ENCODE data around the gene TAPT1.

Gene TAPT1

GRCh38 chr4:16259889-16260246 is 33.6 kb upstream of the TAPT1 start:
- no peak overlapping the region for H3K4me3 ChIP-seq (ENCODE audit: low read depth, low read length)
- TF ChIP-seq CTCF (IDR thresholded peaks at IDR 0.05; ENCODE audit: low read depth, low read length, missing control alignments), result no peak
- no peak for DNase-seq (ENCODE audit: low read depth)
- in situ Hi-C loops (cut with HindIII; ENCODE audit: low sequenced_read_pairs), result loop anchor here (5.0 kb wide), 1 partner anchor 58 kb away; no protein-coding TSS in a partner anchor

DNA sequence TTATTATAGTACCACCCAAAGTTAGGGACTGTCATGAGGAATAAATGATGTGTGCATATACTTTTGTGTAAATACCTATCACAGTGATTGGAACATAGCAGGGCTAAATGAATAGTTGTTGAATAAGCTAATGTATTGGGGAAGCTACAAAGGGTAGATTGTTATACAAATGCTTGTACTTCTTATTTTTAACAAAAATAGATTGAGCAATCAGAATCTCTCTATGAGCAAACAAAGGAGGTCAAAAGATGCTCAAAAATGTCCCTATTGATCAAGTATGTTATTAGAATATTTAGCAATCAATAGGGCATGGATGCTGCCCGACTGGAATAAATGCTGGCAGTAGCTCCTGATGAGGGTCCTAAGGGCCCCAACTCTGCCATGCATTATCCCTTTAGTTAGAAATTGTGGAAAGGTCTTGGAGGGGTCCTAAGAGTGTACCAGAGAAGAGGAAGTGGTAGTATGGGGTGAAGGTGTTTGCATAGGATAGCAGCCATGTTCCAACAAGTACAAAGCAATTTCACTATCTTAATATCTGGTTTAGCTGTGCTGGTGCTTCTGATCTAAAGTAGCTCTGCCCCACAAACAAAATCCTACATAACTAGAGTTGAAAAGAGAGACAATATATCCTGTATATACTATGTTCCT is 33.1 kb upstream of the TAPT1 start:
- in situ Hi-C loops (cut with HindIII; ENCODE audit: low sequenced_read_pairs), result loop anchor here (5.0 kb wide), 1 partner anchor 57 kb away; no protein-coding TSS in a partner anchor
- DNase-seq (ENCODE audit: low read depth), result no peak
- no peak overlapping the region for H3K4me3 ChIP-seq (ENCODE audit: low read depth, low read length)
- no peak for TF ChIP-seq CTCF (IDR thresholded peaks at IDR 0.05; ENCODE audit: low read depth, low read length, missing control alignments)

DNA sequence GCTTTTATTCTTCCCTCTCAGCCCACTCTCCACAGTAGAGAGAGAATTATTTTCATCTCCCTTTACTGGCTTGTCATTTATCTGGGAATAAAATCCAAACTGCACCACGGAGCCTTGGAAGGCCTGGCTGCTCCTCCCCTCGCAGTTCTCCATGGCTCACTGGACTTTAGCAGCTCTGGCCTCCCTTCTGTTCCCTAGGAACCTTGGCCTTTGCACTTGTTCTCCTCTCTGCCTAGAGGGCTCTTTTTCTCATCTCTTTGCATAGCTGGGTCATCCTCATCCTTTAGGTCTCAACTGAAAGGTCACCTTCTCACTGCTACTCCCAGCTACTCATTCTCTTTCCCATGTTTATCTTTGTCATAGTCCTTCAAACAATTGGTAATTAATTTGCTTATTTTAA is 31.3 kb upstream of the TAPT1 start:
- DNase-seq (ENCODE audit: low read depth), result no peak
- TF ChIP-seq CTCF (IDR thresholded peaks at IDR 0.05; ENCODE audit: low read depth, low read length, missing control alignments), result no peak
- in situ Hi-C loops (cut with HindIII; ENCODE audit: low sequenced_read_pairs), result loop anchor here (5.0 kb wide), 1 partner anchor 55 kb away; no protein-coding TSS in a partner anchor
- H3K4me3 ChIP-seq (ENCODE audit: low read depth, low read length), result no peak overlapping the region

- H3K4me3 ChIP-seq (ENCODE audit: low read depth, low read length), result no peak overlapping the region
- DNase-seq (ENCODE audit: low read depth), result no peak
- TF ChIP-seq CTCF (IDR thresholded peaks at IDR 0.05; ENCODE audit: low read depth, low read length, missing control alignments), result no peak
- in situ Hi-C loops (cut with HindIII; ENCODE audit: low sequenced_read_pairs), result loop anchor here (5.0 kb wide), 1 partner anchor 54 kb away; no protein-coding TSS in a partner anchor
Measured at GRCh38 chr4:16256343-16256742, 30.1 kb upstream of the TAPT1 start.

DNA sequence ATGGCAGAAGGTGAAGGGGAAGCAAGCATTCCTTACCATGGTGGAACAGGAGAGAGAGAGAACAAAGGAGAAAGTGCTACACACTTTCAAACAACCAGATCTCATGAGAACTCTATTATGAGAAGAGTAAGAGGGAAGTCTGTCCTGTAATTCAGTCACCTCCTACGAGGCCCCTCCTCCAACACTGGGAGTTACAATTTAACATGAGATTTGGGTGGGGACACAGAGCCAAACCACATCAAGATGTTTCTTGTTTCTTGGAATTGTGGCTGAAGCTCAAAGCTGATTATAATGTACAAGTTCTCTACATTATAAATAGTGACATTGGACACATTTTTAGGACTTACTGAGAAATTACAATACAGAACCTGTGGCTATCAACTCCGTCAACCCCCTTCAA is 29.5 kb upstream of the TAPT1 start:
- no peak for DNase-seq (ENCODE audit: low read depth)
- in situ Hi-C loops (cut with HindIII; ENCODE audit: low sequenced_read_pairs), result loop anchor here (5.0 kb wide), 1 partner anchor 53 kb away; no protein-coding TSS in a partner anchor
- no peak overlapping the region for H3K4me3 ChIP-seq (ENCODE audit: low read depth, low read length)
- TF ChIP-seq CTCF (IDR thresholded peaks at IDR 0.05; ENCODE audit: low read depth, low read length, missing control alignments), result no peak

DNA sequence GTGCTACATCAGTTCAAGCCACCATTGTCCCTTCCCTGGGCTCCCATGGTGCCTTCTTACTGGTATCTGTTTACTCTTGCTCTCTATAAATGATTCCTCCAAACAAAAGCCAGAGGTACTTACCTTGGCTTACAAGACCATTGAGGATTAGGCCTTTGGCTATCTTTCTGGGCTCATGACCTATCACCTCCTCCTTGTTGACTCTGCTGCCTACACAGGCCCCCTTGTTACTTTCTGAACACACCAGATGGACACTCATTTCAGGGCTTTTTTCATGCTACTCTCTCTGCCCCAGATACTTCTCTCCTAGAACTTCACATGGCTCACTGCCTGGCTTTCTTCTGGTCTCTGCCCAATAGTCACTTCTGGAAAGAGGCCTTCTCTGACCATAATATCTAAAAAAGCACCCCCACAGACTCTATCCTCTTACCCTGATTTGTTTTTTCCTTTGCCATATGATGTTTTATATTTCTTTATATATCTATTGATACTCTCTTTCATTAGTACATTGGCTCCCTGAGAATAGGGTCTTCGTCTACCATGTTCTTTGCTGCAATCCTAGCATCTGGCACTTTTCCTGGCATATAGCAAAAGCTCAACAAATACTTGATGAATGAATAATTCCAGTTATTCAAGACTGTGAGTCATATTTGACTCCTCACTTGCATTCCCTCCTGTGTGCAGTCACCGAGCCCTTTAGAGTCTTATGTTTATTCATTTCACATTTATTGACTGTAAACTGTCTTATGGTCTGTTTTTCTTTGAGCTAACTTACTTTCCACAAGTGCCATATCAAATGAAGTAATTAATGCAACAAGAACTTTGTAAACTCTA is 27.1 kb upstream of the TAPT1 start:
- no peak overlapping the region for H3K4me3 ChIP-seq (ENCODE audit: low read depth, low read length)
- in situ Hi-C loops (cut with HindIII; ENCODE audit: low sequenced_read_pairs), result no loop called here
- peak; percentile 31 for DNase-seq (ENCODE audit: low read depth)
- no peak for TF ChIP-seq CTCF (IDR thresholded peaks at IDR 0.05; ENCODE audit: low read depth, low read length, missing control alignments)

All from astrocyte of the cerebellum (primary cell).